Endothelial cell of umbilical vein (primary cell): ENCODE data around the gene USP40. TPM values are rescaled to one million over a fixed set of nuclear protein-coding genes. Genes with fewer than 3 reads are reported as not detected.

Source experiments
- BruUV-seq: library from RNA; stranded (reverse); fragments of 400-500 nt; replicated peaks from 2 replicates; lab custom pipeline; 2021; lab: Mats Ljungman, UMichigan
- CTCF ChIA-PET: fragments of 300-600, 350-600 bp; sonication (Branson Sonifier 250); formaldehyde crosslinking; loops from one replicate; lab custom pipeline; 2021; ENCODE audit warnings: antibody characterized with exemption, inconsistent platforms; lab: Charles Lee
- POLR2A ChIA-PET: fragments of 300-600, 350-600 bp; sonication (Branson Sonifier 250); formaldehyde crosslinking; loops from one replicate; lab custom pipeline; 2021; ENCODE audit warnings: antibody characterized with exemption, inconsistent platforms; lab: Charles Lee
- DNase-seq: peaks from one replicate; pipeline ENCODE4 v3.0.0-alpha.2; 2011; ENCODE audit warnings: low read depth, low spot score
- FAIRE-seq: peaks from 2 replicates; lab custom pipeline; 2011; peaks lifted over from hg19 to GRCh38; lab: Jason Lieb, UNC
- H2AFZ ChIP-seq: 2 replicates; pipeline ENCODE4 v1.6.0; 2012; ENCODE audit warnings: low read depth, low read length, control low read depth, inconsistent platforms
- H3K27ac ChIP-seq: 2 replicates; pipeline ENCODE4 v1.5.1; 2011; ENCODE audit warnings: low read depth, mild to moderate bottlenecking, control low read depth, low read length, moderate library complexity; ENCODE audit not compliant: insufficient read depth
- H3K27me3 ChIP-seq, 2 experiments: 2 replicates each; pipeline versions ENCODE4 v1.6.0 to v1.6.1; 2011; ENCODE audit warnings: low read length in 2 of 2, mixed read lengths in 1 of 2; ENCODE audit not compliant: control insufficient read depth in 2 of 2, insufficient read depth in 2 of 2
- H3K36me3 ChIP-seq, 2 experiments: 2 replicates in 1 of 2; 3 replicates in 1 of 2; pipeline ENCODE4 v1.5.1; 2011; ENCODE audit warnings: low read length in 2 of 2, mild to moderate bottlenecking in 1 of 2, moderate library complexity in 1 of 2; ENCODE audit not compliant: control insufficient read depth in 2 of 2, insufficient read depth in 2 of 2; ENCODE audit errors: extremely low read depth in 1 of 2
- H3K4me1 ChIP-seq: 3 replicates; pipeline ENCODE4 v1.5.1; 2011; ENCODE audit warnings: mild to moderate bottlenecking, low read length; ENCODE audit not compliant: control insufficient read depth, insufficient read depth; ENCODE audit errors: extremely low read depth
- H3K4me2 ChIP-seq: 2 replicates; pipeline ENCODE4 v1.6.1; 2011; ENCODE audit warnings: low read length, control low read depth, mixed read lengths; ENCODE audit not compliant: insufficient read depth
- H3K4me3 ChIP-seq, 3 experiments: fragments of 200-600 bp in 1 of 3; sonication (generic), shearing (Covaris generic) in 1 of 3; replicated peaks in 1 of 3; 2 replicates each; pipeline ENCODE4 v1.5.1; 2011 to 2016; ENCODE audit warnings: control low read depth in 3 of 3, low read length in 3 of 3, mild to moderate bottlenecking in 2 of 3, inconsistent platforms in 1 of 3, low read depth in 1 of 3, moderate library complexity in 1 of 3; ENCODE audit not compliant: insufficient read depth in 1 of 3
- H3K79me2 ChIP-seq: 2 replicates; pipeline ENCODE4 v1.6.0; 2012; ENCODE audit warnings: low read length, inconsistent platforms; ENCODE audit not compliant: control insufficient read depth, insufficient read depth
- H3K9ac ChIP-seq: replicated peaks from 2 replicates; pipeline ENCODE3; 2011; ENCODE audit warnings: low read length, control low read depth; ENCODE audit not compliant: insufficient read depth; ENCODE audit errors: extremely low read depth
- H3K9me1 ChIP-seq: replicated peaks from 3 replicates; pipeline ENCODE4 v1.6.0; 2011; ENCODE audit warnings: mild to moderate bottlenecking, low read length; ENCODE audit not compliant: control insufficient read depth, insufficient read depth; ENCODE audit errors: extremely low read depth
- H3K9me3 ChIP-seq: replicated peaks from 2 replicates; pipeline ENCODE4 v1.5.1; 2012; ENCODE audit warnings: low read length, inconsistent platforms; ENCODE audit not compliant: control insufficient read depth, insufficient read depth
- H4K20me1 ChIP-seq: replicated peaks from 2 replicates; pipeline ENCODE3; 2011; ENCODE audit warnings: mild to moderate bottlenecking, low read length; ENCODE audit not compliant: control insufficient read depth, insufficient read depth; ENCODE audit errors: extremely low read depth
- EZH2 ChIP-seq: IDR thresholded peaks from 2 replicates; pipeline ENCODE4 v1.6.1; 2012; ENCODE audit warnings: borderline replicate concordance, low read depth, mild to moderate bottlenecking, moderate library complexity, low read length, inconsistent platforms; ENCODE audit not compliant: severe bottlenecking
- FOS ChIP-seq: IDR thresholded peaks from 2 replicates; pipeline ENCODE4 v1.6.1; 2011; ENCODE audit warnings: mild to moderate bottlenecking, low read length, moderate library complexity, borderline replicate concordance; ENCODE audit not compliant: insufficient read depth
- GATA2 ChIP-seq: IDR thresholded peaks from 2 replicates; pipeline ENCODE4 v1.7.0; 2011; ENCODE audit warnings: low read depth, mild to moderate bottlenecking, moderate library complexity, mixed read lengths, low read length; ENCODE audit not compliant: insufficient read length, insufficient read depth
- JUN ChIP-seq: IDR thresholded peaks from 2 replicates; pipeline ENCODE4 v1.6.1; 2011; ENCODE audit warnings: borderline replicate concordance, low read depth; ENCODE audit not compliant: insufficient read length, insufficient read depth
- MYC ChIP-seq: IDR thresholded peaks from one replicate; pipeline ENCODE4 v1.6.1; 2011; ENCODE audit warnings: mild to moderate bottlenecking, low read depth, low read length
- POLR2A ChIP-seq: IDR thresholded peaks from 2 replicates; pipeline ENCODE4 v1.6.1; 2012; ENCODE audit warnings: low read depth, mild to moderate bottlenecking, control low read depth, low read length
- POLR2AphosphoS5 ChIP-seq: IDR thresholded peaks from 2 replicates; pipeline ENCODE4 v1.6.1; 2012; ENCODE audit warnings: low read depth, mild to moderate bottlenecking, control low read depth, low read length, moderate library complexity; ENCODE audit not compliant: insufficient read depth
- dilution Hi-C: fragments of 300-500 bp; cut with MboI; formaldehyde crosslinking; loops from one replicate; pipeline ENCODE4 v1.15.0; 2019; ENCODE audit warnings: low sequenced_read_pairs; ENCODE audit not compliant: extremely low pct_ligation_motif_present
- intact Hi-C: fragments of 100-400 bp; cut with micrococcal nuclease; formaldehyde crosslinking; loops from one replicate; pipeline ENCODE4 v1.10.0; 2022
- polyA plus RNA-seq, 4 experiments: library from polyadenylated mRNA; depleted of rRNA in 3 of 4; stranded (reverse) in 3 of 4; unstranded in 1 of 4; fragments of >200 nt; gene quantifications; 2 replicates each; pipeline versions ENCODE4 v1.2.1 to v1.2.3, GENCODE V29; 2011 to 2012; ENCODE audit warnings: missing spikeins in 1 of 4
- total RNA-seq: library from RNA; stranded (reverse); gene quantifications from 2 replicates; pipeline ENCODE4 v1.2.3, GENCODE V29; 2021
- TF ChIP-seq, protein P1 (sequence below): IDR thresholded peaks from 2 replicates; pipeline ENCODE4 v1.6.1; 2011; ENCODE audit not compliant: insufficient read depth, insufficient read length
- TF ChIP-seq, protein P2 (sequence below), 2 donors: IDR thresholded peaks; 1 replicate in 1 of 2; 2 replicates in 1 of 2; pipeline ENCODE4 v1.5.1; 2011; ENCODE audit warnings: low read length in 2 of 2, mild to moderate bottlenecking in 2 of 2, moderate library complexity in 2 of 2, control low read depth in 1 of 2, inconsistent platforms in 1 of 2, low read depth in 1 of 2; ENCODE audit not compliant: insufficient read depth in 1 of 2; ENCODE audit errors: extremely low read depth in 1 of 2

USP40 gene
- total and polyA plus RNA-seq, 2 donors (not counting 3 experiments of a cell fraction or from before 2014, with no cell fraction given): 32.2 to 32.5 TPM

DNA sequence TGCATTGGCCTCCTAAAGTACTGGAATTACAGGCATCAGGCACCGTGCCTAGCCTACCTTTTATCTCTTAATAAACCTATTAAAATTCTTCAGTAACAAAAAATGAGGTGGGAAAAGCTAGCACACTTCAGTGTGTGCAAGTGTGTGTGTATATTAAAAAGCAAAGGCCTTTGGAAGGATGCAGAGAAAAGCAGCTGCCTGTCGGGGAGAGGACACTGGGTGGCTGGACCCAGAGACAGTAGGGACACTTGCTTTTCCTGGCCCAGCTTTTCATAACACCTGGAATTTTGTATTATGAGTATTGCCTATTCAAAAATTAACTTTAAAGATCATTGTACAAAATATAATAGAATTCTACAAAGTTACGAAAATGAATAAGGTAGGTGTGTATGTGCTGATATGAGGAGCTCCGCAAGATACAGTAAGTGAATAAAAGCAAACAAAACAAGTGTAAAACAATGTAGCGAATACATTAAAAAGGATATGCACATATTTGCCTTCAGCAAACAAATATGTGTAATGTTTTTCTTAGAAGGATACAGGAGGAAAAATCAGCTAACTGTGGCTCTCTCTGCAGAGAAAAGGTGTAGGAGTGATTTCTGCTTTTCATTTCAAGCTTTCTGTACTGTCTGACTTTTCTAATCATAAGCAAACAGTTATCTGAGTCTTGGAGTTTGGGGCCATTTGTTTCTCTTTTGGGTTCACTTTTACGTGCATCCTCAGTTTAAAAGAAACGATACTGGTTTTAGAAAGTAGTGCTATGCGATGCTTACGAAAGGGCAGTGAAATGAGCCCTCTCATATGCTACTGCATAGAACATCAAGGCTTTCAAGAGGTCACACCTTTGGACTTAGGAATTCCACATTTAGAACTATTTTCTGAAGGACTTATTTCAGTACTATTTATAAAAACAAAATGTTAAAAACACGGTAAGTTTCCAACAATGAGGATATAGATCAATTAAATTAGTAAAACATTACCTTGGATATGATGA lies 70.8 kb downstream of the USP40 start:
- intact Hi-C loops: loop anchor here (1.0 kb wide), 1 partner anchor 7 kb away; no protein-coding TSS in a partner anchor
- TF ChIP-seq FOS: no peak
- TF ChIP-seq JUN: no peak
- Histone ChIP-seq H3K36me3 (peaks cover 0 to 3% of the 10 kb centered on the region in 2 experiments), H3K9me1 (no peaks in the 10 kb centered on the region), H3K4me3 (no peak overlapping the region), H3K4me2 (no peak overlapping the region), H3K4me1 (no peaks in the 10 kb centered on the region), H3K27ac (no peak overlapping the region), H3K9ac (no peak overlapping the region), H4K20me1 (no peaks in the 10 kb centered on the region), H3K27me3 (no peaks in the 10 kb centered on the region), H2AFZ (no peak overlapping the region), H3K9me3 (no peaks in the 10 kb centered on the region), H3K79me2 (no peaks in the 10 kb centered on the region)
- BruUV-seq: no TSS peak
- ChIA-PET CTCF (interaction anchor here (1.0 kb wide), 1 partner anchor 215 kb away, joined by 4 read pairs; no protein-coding TSS in a partner anchor), POLR2A (no interaction called here)
- dilution Hi-C loops: no loop called here
- DNase-seq (no peak), FAIRE-seq (no peak)

DNA sequence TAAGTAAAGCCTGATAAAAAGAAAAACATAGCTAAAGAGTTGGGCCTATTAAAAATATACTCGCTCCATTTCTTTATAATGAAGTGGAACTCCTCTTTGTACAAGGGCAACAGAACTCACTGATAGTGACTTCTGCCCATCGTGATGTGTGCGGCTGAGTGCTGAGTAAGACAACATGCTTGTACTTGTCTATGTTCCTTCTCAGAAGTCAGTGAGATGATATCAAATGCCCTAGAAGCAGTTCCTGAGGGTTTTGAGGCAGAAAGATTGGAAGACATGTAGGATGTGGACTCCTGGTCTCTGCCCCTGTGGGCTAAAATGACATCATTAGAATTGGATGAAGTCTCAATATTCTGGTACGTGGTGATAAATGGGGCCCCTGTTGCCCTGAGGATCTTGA lies 73.8 kb downstream of the USP40 start:
- intact Hi-C loops (no loop called here), dilution Hi-C loops (no loop called here)
- no peaks in the 10 kb centered on the region for H3K27me3 ChIP-seq
- no peaks in the 10 kb centered on the region for H4K20me1 ChIP-seq
- no peak overlapping the region for H3K4me3 ChIP-seq
- CTCF ChIA-PET: no interaction called here
- TF ChIP-seq MYC (no peak), GATA2 (no peak), JUN (no peak), EZH2 (no peak), FOS (no peak), POLR2AphosphoS5 (no peak), POLR2A (no peak)
- TF ChIP-seq, protein P1, sequence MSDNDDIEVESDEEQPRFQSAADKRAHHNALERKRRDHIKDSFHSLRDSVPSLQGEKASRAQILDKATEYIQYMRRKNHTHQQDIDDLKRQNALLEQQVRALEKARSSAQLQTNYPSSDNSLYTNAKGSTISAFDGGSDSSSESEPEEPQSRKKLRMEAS: no peak
- TF ChIP-seq, protein P2, sequence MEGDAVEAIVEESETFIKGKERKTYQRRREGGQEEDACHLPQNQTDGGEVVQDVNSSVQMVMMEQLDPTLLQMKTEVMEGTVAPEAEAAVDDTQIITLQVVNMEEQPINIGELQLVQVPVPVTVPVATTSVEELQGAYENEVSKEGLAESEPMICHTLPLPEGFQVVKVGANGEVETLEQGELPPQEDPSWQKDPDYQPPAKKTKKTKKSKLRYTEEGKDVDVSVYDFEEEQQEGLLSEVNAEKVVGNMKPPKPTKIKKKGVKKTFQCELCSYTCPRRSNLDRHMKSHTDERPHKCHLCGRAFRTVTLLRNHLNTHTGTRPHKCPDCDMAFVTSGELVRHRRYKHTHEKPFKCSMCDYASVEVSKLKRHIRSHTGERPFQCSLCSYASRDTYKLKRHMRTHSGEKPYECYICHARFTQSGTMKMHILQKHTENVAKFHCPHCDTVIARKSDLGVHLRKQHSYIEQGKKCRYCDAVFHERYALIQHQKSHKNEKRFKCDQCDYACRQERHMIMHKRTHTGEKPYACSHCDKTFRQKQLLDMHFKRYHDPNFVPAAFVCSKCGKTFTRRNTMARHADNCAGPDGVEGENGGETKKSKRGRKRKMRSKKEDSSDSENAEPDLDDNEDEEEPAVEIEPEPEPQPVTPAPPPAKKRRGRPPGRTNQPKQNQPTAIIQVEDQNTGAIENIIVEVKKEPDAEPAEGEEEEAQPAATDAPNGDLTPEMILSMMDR (IDR thresholded peaks at IDR 0.05; ENCODE audit: extremely low read depth in 1 of 2, insufficient read depth in 1 of 2, low read depth in 1 of 2, low read length in 2 of 2): no peak
- H2AFZ ChIP-seq: no peak overlapping the region
- H3K4me1 ChIP-seq: peaks cover 7% of the 10 kb centered on the region
- no peaks in the 10 kb centered on the region for H3K9me1 ChIP-seq
- peaks cover 0 to 3% of the 10 kb centered on the region in 2 experiments for H3K36me3 ChIP-seq
- FAIRE-seq: no peak
- DNase-seq: no peak
- no peak overlapping the region for H3K4me2 ChIP-seq
- POLR2A ChIA-PET: no interaction called here
- no peak overlapping the region for H3K9ac ChIP-seq
- no peaks in the 10 kb centered on the region for H3K9me3 ChIP-seq
- H3K79me2 ChIP-seq: no peaks in the 10 kb centered on the region
- H3K27ac ChIP-seq: no peak overlapping the region
- no TSS peak for BruUV-seq
